ENCODE results near the gene STXBP5.
"Not testable (repeated sequence)": the region's sequence is repeated elsewhere in the genome, so short reads cannot be mapped to it uniquely, and the experiment has no call there.

STXBP5 gene

GRCh38 chr6:147361311-147361981 lies 157.2 kb downstream of the STXBP5 start:
- Histone ChIP-seq H3K36me3 (ENCODE audit: insufficient read depth, low read length) (peaks cover 3% of the 10 kb centered on the region; the same call in 1 of the 2 replicates), H3K9me3 (ENCODE audit: low read depth, low read length) (no peaks in the 10 kb centered on the region), H3K9ac (ENCODE audit: insufficient read length) (no peak overlapping the region), H3K27ac (no peak overlapping the region), H3K4me3 (no peak overlapping the region)
- no peak for DNase-seq (ENCODE audit: low read depth, low spot score)
- TF ChIP-seq FOXP2 (optimal IDR thresholded peaks at IDR 0.05; ENCODE audit: control extremely low read depth, extremely low read length, insufficient read depth) (no peak), POLR2AphosphoS5 (IDR thresholded peaks at IDR 0.05; ENCODE audit: borderline replicate concordance, low read depth, low read length) (no peak), EZH2 (IDR thresholded peaks at IDR 0.05) (no peak)

GRCh38 chr6:147366290-147366689 lies 162.1 kb downstream of the STXBP5 start:
- H3K36me3 ChIP-seq (ENCODE audit: insufficient read depth, low read length), result no peaks in the 10 kb centered on the region
- H3K9me3 ChIP-seq (ENCODE audit: low read depth, low read length), result no peaks in the 10 kb centered on the region
- no peak overlapping the region for H3K9ac ChIP-seq (ENCODE audit: insufficient read length)
- no peak overlapping the region for H3K4me3 ChIP-seq
- DNase-seq (ENCODE audit: low read depth, low spot score), result no peak
- TF ChIP-seq EZH2 (IDR thresholded peaks at IDR 0.05) (no peak), FOXP2 (optimal IDR thresholded peaks at IDR 0.05; ENCODE audit: control extremely low read depth, extremely low read length, insufficient read depth) (no peak), POLR2AphosphoS5 (IDR thresholded peaks at IDR 0.05; ENCODE audit: borderline replicate concordance, low read depth, low read length) (no peak)
- no peak overlapping the region for H3K27ac ChIP-seq

GRCh38 chr6:147371325-147371724 lies 167.1 kb downstream of the STXBP5 start:
- H3K36me3 ChIP-seq (ENCODE audit: insufficient read depth, low read length), result no peaks in the 10 kb centered on the region
- TF ChIP-seq FOXP2 (optimal IDR thresholded peaks at IDR 0.05; ENCODE audit: control extremely low read depth, extremely low read length, insufficient read depth) (no peak), EZH2 (IDR thresholded peaks at IDR 0.05) (no peak), POLR2AphosphoS5 (IDR thresholded peaks at IDR 0.05; ENCODE audit: borderline replicate concordance, low read depth, low read length) (no peak)
- H3K9me3 ChIP-seq (ENCODE audit: low read depth, low read length), result no peaks in the 10 kb centered on the region
- H3K4me3 ChIP-seq, result no peak overlapping the region
- no peak overlapping the region for H3K9ac ChIP-seq (ENCODE audit: insufficient read length)
- no peak overlapping the region for H3K27ac ChIP-seq
- DNase-seq (ENCODE audit: low read depth, low spot score), result no peak

GRCh38 chr6:147372806-147373205 lies 168.6 kb downstream of the STXBP5 start:
- Histone ChIP-seq H3K9ac (ENCODE audit: insufficient read length) (no peak overlapping the region), H3K4me3 (no peak overlapping the region), H3K36me3 (ENCODE audit: insufficient read depth, low read length) (no peaks in the 10 kb centered on the region), H3K9me3 (ENCODE audit: low read depth, low read length) (no peaks in the 10 kb centered on the region), H3K27ac (no peak overlapping the region)
- DNase-seq (ENCODE audit: low read depth, low spot score), result no peak
- no peak for TF ChIP-seq EZH2 (IDR thresholded peaks at IDR 0.05)
- no peak for TF ChIP-seq POLR2AphosphoS5 (IDR thresholded peaks at IDR 0.05; ENCODE audit: borderline replicate concordance, low read depth, low read length)
- no peak for TF ChIP-seq FOXP2 (optimal IDR thresholded peaks at IDR 0.05; ENCODE audit: control extremely low read depth, extremely low read length, insufficient read depth)

DNA sequence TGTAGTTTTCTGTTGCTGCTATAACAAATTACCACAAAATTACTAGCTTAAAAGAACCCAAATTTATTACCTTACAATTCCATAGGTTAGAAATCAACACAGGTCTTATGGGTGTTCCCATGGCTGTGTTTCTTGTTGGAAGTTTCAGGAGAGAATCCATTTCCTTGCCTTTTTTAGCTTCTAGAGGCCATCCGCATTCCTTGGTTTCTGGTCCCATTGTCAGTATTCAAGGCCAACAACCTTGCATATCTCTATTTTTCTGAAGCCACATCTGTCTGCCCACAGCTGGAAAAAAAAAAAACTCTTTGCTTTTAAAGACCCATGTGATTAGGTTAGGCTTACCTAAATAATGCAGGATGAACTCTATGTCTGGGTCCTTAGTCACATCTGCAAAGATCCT lies 174.6 kb downstream of the STXBP5 start:
- Histone ChIP-seq H3K4me3 (no peak overlapping the region), H3K36me3 (ENCODE audit: insufficient read depth, low read length) (peaks cover 4% of the 10 kb centered on the region; the same call in 1 of the 2 replicates), H3K9me3 (ENCODE audit: low read depth, low read length) (no peaks in the 10 kb centered on the region), H3K27ac (no peak overlapping the region), H3K9ac (ENCODE audit: insufficient read length) (no peak overlapping the region)
- no peak for TF ChIP-seq EZH2 (IDR thresholded peaks at IDR 0.05)
- no peak for TF ChIP-seq POLR2AphosphoS5 (IDR thresholded peaks at IDR 0.05; ENCODE audit: borderline replicate concordance, low read depth, low read length)
- no peak for TF ChIP-seq FOXP2 (optimal IDR thresholded peaks at IDR 0.05; ENCODE audit: control extremely low read depth, extremely low read length, insufficient read depth)
- no peak for DNase-seq (ENCODE audit: low read depth, low spot score)

- not testable (repeated sequence) for H3K36me3 ChIP-seq (ENCODE audit: insufficient read depth, low read length); H3K9me3 ChIP-seq (ENCODE audit: low read depth, low read length); DNase-seq (ENCODE audit: low read depth, low spot score); H3K9ac ChIP-seq (ENCODE audit: insufficient read length); H3K4me3 ChIP-seq; H3K27ac ChIP-seq
These were observed 176.6 kb downstream of the STXBP5 start for GRCh38 chr6:147380841-147381240.

DNA sequence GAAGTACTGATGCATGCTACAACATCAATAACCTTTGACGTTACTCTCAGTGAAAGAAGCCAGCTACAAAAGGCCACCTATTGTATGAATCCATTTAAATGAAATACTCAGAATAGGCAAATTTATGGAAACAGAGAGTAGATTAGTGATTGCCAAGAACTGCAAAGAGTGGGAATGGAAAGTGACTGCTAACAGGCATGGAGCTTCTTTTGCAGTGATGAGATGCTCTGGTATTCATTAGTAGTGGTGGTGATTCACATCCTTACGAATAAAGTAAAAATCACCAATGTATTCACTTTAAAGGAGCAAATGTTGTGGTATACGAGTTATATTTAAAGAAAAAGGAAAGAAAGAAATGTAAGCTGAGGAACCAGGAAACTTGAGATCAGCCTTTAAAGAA lies 177.5 kb downstream of the STXBP5 start:
- Histone ChIP-seq H3K27ac (no peak overlapping the region), H3K9ac (ENCODE audit: insufficient read length) (no peak overlapping the region), H3K9me3 (ENCODE audit: low read depth, low read length) (no peaks in the 10 kb centered on the region), H3K36me3 (ENCODE audit: insufficient read depth, low read length) (peaks cover 4% of the 10 kb centered on the region; the same call in 1 of the 2 replicates), H3K4me3 (no peak overlapping the region)
- no peak for DNase-seq (ENCODE audit: low read depth, low spot score)
- TF ChIP-seq POLR2AphosphoS5 (IDR thresholded peaks at IDR 0.05; ENCODE audit: borderline replicate concordance, low read depth, low read length), result no peak
- TF ChIP-seq EZH2 (IDR thresholded peaks at IDR 0.05), result no peak
- TF ChIP-seq FOXP2 (optimal IDR thresholded peaks at IDR 0.05; ENCODE audit: control extremely low read depth, extremely low read length, insufficient read depth), result no peak

DNA sequence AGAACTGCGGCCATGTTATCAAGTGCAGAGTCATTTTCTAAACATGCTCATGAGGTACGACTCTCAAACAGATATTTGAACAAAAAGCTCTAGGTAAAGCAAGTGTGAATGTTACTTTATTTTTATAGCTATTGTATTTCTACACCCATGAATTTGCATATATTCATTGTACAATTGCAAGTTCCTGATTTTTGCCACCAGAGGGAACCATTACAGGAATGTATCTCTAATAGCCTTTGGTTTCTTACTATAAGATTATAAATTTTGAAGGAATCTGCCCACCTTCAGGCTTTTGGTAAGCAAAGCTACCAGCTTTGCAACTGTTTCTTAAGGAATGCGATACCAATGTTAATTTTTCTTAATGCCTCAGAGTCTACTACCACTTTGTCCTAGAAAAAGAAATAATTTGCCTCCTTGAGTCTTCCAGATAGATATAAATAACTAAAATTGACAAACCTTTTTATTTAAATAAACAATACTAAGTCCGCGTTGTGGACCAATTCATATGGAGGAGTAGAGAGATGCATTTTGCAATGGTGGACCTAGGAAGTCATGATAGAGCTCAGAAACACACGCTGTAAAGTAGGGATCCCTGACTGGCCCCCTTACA lies 178.8 kb downstream of the STXBP5 start:
- H3K27ac ChIP-seq, result no peak overlapping the region

More for the DNA sequence above, 178.8 kb downstream of the STXBP5 start:
- Histone ChIP-seq H3K9me3 (ENCODE audit: low read depth, low read length) (no peaks in the 10 kb centered on the region), H3K36me3 (ENCODE audit: insufficient read depth, low read length) (peaks cover 4% of the 10 kb centered on the region; the same call in 1 of the 2 replicates), H3K9ac (ENCODE audit: insufficient read length) (no peak overlapping the region), H3K4me3 (no peak overlapping the region)
- DNase-seq (ENCODE audit: low read depth, low spot score), result peak; percentile 39
- TF ChIP-seq FOXP2 (optimal IDR thresholded peaks at IDR 0.05; ENCODE audit: control extremely low read depth, extremely low read length, insufficient read depth) (no peak), EZH2 (IDR thresholded peaks at IDR 0.05) (no peak), POLR2AphosphoS5 (IDR thresholded peaks at IDR 0.05; ENCODE audit: borderline replicate concordance, low read depth, low read length) (no peak)
